ENCODE results near the gene ZBTB7C. TPM values are rescaled to one million over a fixed set of nuclear protein-coding genes. Genes with fewer than 3 reads are reported as not detected.

The ZBTB7C gene
- total RNA-seq, 3 donors from 2014 or later (not counting 1 experiment from before 2014, with no cell fraction given): 0.07 TPM; not detected in 2

GRCh38 chr18:48066225-48066652, 342.9 kb downstream of the ZBTB7C start:
- Histone ChIP-seq H3K27ac (ENCODE audit: low read length) (no peak overlapping the region), H3K4me1 (ENCODE audit: control insufficient read depth, insufficient read depth, low read length) (no peaks in the 10 kb centered on the region), H3K36me3 (ENCODE audit: control insufficient read depth, insufficient read depth, low read length) (no peaks in the 10 kb centered on the region), H3K9me3 (ENCODE audit: control insufficient read depth, insufficient read depth, low read length) (no peaks in the 10 kb centered on the region), H3K4me3 (ENCODE audit: low read length) (no peak overlapping the region), H3K27me3 (ENCODE audit: control insufficient read depth, insufficient read depth, low read length) (no peaks in the 10 kb centered on the region)
- ATAC-seq (no peak), DNase-seq (no peak)
- Mint-ChIP-seq H3K36me3 (no peaks in the 10 kb centered on the region), H3K9me3 (no peaks in the 10 kb centered on the region), H3K27me3 (ENCODE audit: low read depth in 2 of 2) (peaks cover 6 to 15% of the 10 kb centered on the region in 2 donors), H3K4me3 (no peak overlapping the region), H3K27ac (no peak overlapping the region), H3K4me1 (no peaks in the 10 kb centered on the region)
- intact Hi-C loops (cut with micrococcal nuclease): no loop called here
- TF ChIP-seq CTCF (IDR thresholded peaks at IDR 0.05): no peak
- WGBS (ENCODE audit: insufficient coverage): 72% methylated on average over 4 of the region's 4 CpGs

- DNase-seq (no peak), ATAC-seq (no peak)
- H3K4me1 Mint-ChIP-seq: no peaks in the 10 kb centered on the region
- H3K36me3 Mint-ChIP-seq: no peaks in the 10 kb centered on the region
- Histone ChIP-seq H3K27me3 (ENCODE audit: control insufficient read depth, insufficient read depth, low read length) (no peaks in the 10 kb centered on the region), H3K36me3 (ENCODE audit: control insufficient read depth, insufficient read depth, low read length) (no peaks in the 10 kb centered on the region), H3K4me3 (ENCODE audit: low read length) (no peak overlapping the region), H3K4me1 (ENCODE audit: control insufficient read depth, insufficient read depth, low read length) (no peaks in the 10 kb centered on the region), H3K27ac (ENCODE audit: low read length) (no peak overlapping the region), H3K9me3 (ENCODE audit: control insufficient read depth, insufficient read depth, low read length) (no peaks in the 10 kb centered on the region)
- H3K27ac Mint-ChIP-seq: no peak overlapping the region
- H3K4me3 Mint-ChIP-seq: no peak overlapping the region
- H3K27me3 Mint-ChIP-seq (ENCODE audit: low read depth in 2 of 2): peaks cover 5 to 21% of the 10 kb centered on the region in 2 donors
- WGBS (ENCODE audit: insufficient coverage): 79% methylated on average over 3 of the region's 3 CpGs
- TF ChIP-seq CTCF (IDR thresholded peaks at IDR 0.05): no peak
- intact Hi-C loops (cut with micrococcal nuclease): no loop called here
- H3K9me3 Mint-ChIP-seq: no peaks in the 10 kb centered on the region
These were observed 343.6 kb downstream of the ZBTB7C start for GRCh38 chr18:48065601-48065995.

- Mint-ChIP-seq H3K27ac (no peak overlapping the region), H3K27me3 (ENCODE audit: low read depth in 2 of 2) (peaks cover 10 to 26% of the 10 kb centered on the region in 2 donors), H3K9me3 (no peaks in the 10 kb centered on the region), H3K4me3 (no peak overlapping the region), H3K36me3 (no peaks in the 10 kb centered on the region), H3K4me1 (no peaks in the 10 kb centered on the region)
- intact Hi-C loops (cut with micrococcal nuclease): no loop called here
- Histone ChIP-seq H3K36me3 (ENCODE audit: control insufficient read depth, insufficient read depth, low read length) (no peaks in the 10 kb centered on the region), H3K27ac (ENCODE audit: low read length) (no peak overlapping the region), H3K27me3 (ENCODE audit: control insufficient read depth, insufficient read depth, low read length) (no peaks in the 10 kb centered on the region), H3K4me1 (ENCODE audit: control insufficient read depth, insufficient read depth, low read length) (no peaks in the 10 kb centered on the region), H3K4me3 (ENCODE audit: low read length) (no peak overlapping the region), H3K9me3 (ENCODE audit: control insufficient read depth, insufficient read depth, low read length) (no peaks in the 10 kb centered on the region)
- WGBS (ENCODE audit: insufficient coverage): 82% methylated on average over 9 of the region's 10 CpGs
- TF ChIP-seq CTCF (IDR thresholded peaks at IDR 0.05): no peak
- DNase-seq (no peak), ATAC-seq (no peak)
These were observed 344.1 kb downstream of the ZBTB7C start for GRCh38 chr18:48064978-48065600.
